Measurements from ENCODE around the gene SBK1.
"Not testable (repeated sequence)": the region's sequence is repeated elsewhere in the genome, so short reads cannot be mapped to it uniquely, and the experiment has no call there.

The SBK1 gene

GRCh38 chr16:28291651-28292626, at the start of gene SBK1:
Gene SBK1 (plus strand): TSS chr16:28292525. CDS start chr16:28317392, 24,867 bp downstream.
- peak in 49 of 56 donors; percentile 16 to 81 (median 62) for DNase-seq

DNA sequence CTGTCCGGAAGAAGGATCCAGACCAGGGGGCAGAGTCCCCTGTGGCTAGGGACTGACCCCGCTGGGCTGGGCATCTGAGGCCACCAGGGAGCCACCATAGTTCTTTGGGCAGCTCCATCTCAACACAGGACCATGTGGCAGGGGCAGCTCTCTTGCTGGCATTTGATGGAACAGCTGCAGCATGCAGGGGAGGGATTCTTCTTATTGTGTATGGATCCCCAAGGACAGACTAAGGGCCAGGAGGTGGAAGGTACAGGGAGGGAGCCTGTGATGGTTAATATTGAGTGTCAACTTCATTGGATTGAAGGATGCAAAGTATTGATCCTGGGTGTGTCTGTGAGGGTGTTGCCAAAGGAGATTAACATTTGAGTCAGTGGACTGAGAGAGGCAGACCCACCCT, 42.8 kb upstream of the SBK1 start:
- not testable (repeated sequence) for DNase-seq

- no peak for DNase-seq
These were observed 41.3 kb upstream of the SBK1 start for GRCh38 chr16:28250999-28251398.

GRCh38 chr16:28254158-28254557, 38.2 kb upstream of the SBK1 start:
- DNase-seq: no peak

DNA sequence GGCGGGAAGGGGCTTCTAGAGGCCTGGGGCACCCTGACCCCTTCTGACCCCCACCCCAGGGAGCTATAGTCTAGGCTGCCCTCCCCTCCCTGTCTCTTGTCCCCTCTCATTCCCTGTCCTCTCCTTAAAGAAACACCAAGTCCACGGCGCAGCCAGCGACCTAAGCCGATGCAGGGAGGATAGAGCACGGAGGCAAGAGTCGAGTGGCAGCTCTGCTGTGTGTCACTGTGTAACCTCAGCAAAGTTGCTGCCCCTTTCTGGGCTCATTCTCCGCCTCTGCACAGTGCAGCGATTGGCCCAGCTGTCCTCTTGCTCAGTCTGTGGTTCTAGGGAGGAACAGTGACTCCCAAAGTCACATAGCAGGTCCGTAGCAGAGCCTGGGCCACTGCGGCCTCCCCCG, 36.5 kb upstream of the SBK1 start:
- no peak for DNase-seq

DNA sequence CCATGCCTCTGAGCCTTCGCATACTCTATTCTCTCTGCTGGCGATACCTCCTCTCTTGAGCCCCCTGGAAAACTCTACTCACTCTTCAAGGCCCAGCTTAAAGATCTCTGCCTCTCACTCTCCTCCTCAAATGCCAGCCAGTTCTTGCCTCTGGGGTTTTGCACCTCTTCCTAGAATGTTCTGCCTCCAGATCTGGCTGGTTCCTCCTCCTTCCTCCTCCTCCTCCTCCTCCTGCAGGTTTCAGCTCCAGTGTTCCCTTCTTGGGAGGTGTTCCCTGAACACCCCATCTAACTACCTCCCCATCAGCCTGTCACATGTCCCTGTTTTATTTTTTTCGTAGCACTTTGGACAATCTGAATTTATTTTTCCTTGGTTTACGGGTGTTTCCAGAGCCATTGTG, 35.1 kb upstream of the SBK1 start:
- no peak for DNase-seq

- peak in 32 of 56 donors; percentile 4 to 63 (median 30) for DNase-seq
These were observed 33.8 kb upstream of the SBK1 start for GRCh38 chr16:28258567-28258966.

DNA sequence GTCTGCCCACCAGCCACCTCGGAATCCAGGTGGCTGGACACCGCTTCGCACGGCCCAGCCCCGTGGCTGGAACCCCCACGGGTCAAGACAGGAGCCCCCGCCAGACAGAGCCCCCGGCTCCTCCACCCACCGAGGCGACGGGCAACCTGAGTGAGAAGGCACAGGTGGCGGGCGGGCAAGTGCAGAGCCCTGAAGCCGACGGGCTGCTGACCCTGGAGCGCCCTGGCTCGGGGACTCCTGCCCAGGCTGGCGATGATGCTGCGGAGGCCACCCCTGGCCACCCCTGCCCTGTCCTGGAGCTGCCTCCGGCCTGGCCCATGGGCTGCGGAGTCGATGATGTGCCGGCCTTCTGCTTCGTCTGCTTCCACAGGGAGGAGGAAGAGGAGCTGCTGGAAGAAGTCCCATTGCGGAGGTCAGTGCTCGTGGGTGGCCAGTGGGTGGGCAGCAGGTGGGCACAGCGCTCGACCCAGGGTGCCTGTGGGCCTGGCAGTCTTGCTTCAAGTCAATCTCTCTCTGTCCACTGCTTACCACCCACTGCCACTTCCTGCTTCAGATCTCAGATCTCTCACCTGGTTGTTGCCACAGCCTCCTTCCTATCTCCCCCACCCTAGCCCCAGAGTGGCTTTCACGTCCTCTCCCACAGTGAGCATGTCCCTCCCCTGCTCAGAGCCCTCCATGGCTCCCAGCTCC, 33.1 kb upstream of the SBK1 start:
- DNase-seq: peak in 1 of 56 donors; percentile 9

GRCh38 chr16:28259781-28260150, 32.6 kb upstream of the SBK1 start:
- no peak for DNase-seq

GRCh38 chr16:28260193-28260592, 32.1 kb upstream of the SBK1 start:
- no peak for DNase-seq

GRCh38 chr16:28261942-28262341, 30.4 kb upstream of the SBK1 start:
- DNase-seq: no peak

DNA sequence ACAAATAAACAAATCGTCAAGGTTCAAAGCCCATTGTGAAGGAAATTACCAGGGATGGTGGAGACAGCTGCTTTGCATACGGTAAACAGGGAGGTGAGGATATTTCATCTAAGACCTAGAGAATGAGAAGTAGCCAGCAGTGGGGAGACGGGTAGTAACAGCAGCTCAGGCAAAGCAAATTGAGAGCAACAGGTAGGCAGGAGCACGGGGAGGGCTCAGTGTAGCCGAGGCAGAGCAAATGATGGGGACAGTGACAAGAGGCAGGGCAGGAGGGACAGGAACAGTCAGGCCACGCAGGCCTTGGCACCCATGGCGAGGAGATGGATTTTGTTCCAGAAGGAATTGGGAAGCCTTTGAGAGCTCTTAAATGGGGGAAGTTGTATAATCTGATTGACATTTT, 29.0 kb upstream of the SBK1 start:
- no peak for DNase-seq

GRCh38 chr16:28264656-28265055, 27.7 kb upstream of the SBK1 start:
- DNase-seq: peak in 19 of 56 donors; percentile 5 to 65 (median 35)

DNA sequence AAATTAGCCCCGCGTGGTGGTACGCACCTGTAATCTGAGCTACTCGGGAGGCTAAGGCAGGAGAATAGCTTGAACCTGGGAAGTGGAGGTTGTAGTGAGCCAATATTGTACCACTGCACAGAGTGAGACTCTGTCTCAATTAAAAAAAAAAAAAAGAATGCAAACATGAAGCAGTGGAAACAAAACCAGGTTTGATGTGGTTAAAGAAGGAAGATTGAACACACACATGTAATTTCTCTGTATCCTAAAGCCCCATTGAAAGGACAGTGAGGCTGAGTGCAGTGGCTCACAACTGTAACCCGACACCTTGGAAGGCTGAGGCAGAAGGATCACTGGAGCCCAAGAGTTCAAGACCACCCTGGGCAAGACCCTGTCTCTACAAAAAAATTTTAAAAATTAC, 26.5 kb upstream of the SBK1 start:
- no peak for DNase-seq

DNA sequence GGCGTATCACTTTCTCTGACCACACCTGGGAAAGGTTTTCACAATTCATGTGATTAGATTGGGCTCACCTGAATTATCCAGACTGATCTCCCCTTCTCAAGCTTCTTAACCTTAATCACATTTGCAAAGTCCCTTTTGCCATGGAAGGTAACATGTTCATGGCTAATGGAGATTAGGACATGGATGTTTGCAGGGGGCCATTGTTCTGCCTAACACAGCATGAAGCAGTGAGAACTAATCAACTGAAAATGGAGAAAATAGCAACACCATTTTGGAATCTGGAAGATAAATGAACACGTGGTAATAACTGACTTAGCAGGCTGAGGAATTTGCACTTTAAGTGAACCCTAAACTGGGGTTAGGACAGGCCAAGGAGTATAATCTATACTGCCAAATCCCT, 25.0 kb upstream of the SBK1 start:
- DNase-seq: no peak

DNA sequence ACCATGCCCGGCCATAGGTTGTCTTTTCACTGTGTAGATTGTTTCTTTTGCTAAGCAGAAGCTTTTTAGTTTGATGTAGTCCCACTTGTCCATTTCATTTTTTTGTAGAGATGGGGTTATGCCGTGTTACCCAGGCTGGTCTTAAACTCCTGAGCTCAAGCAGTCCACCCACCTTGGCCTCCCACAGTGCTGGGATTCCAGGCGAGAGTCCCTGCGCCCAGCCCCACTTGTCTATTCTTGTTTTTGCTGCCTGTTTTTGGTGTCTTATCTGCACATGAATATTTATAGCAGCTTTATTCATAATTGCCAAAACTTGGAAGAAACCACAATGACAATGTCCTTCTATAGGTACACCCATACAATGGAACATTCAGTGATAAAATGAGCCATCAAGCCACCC, 18.8 kb upstream of the SBK1 start:
- DNase-seq: no peak

GRCh38 chr16:28274676-28275075, 17.6 kb upstream of the SBK1 start:
- no peak for DNase-seq

- no peak for DNase-seq
These were observed 16.0 kb upstream of the SBK1 start for GRCh38 chr16:28276301-28276700.

DNA sequence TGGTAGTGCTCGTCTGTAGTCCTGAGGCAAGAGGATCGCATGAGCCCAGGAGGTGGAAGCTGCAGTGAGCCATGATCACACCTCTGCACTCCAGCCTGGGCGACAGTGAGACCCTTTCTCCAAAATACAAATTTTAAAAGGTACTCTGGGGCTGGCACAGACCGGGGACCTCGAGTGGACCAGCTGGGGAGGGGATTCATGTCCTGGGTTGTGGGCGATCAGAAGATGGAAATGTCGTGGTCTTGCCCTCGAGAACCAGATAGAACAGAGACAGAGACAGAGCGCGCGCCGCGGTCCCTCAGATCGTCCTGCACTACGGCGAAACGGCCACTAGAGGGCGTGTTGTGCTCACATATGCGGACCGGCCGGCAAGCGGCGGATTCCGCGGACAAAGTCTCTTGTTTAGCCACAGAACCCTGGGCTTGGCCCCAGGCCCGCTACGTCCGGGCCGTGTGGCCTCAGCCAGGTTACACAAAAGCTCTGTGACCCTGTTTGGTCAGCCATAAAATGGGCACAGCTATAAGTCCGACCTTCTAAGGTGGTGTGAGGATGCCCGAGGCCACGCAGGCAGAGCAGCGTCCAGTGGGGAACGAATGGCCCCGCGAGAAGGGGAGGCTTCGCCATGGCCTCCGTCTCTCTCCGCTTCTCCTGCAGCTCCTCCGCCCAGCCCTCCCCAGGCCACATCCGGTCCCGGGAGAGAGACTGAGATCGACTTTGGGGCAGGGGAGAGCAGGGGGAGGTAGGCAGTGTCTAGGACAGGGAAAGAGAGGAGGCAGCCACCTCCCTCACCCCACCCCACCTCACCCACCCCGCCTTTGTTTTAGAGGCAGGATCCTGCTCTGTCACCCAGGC, 14.6 kb upstream of the SBK1 start:
- peak in 52 of 56 donors; percentile 22 to 88 (median 62) for DNase-seq

- no peak for DNase-seq
These were observed 13.3 kb upstream of the SBK1 start for GRCh38 chr16:28279006-28279405.
